IPS-20b (cell line): ENCODE data around the gene ZNF446.
"Not testable (repeated sequence)": the region's sequence is repeated elsewhere in the genome, so short reads cannot be mapped to it uniquely, and the experiment has no call there.

Experiments
- H3K27ac ChIP-seq: one replicate; pipeline ENCODE4 v1.5.1; 2013; ENCODE audit warnings: low read length
- H3K27me3 ChIP-seq: 2 replicates; pipeline ENCODE4 v1.6.1; 2013; ENCODE audit warnings: mild to moderate bottlenecking, low read length, inconsistent platforms; ENCODE audit not compliant: insufficient read depth
- H3K36me3 ChIP-seq: 2 replicates; pipeline ENCODE4 v1.6.1; 2013; ENCODE audit warnings: low read depth, mild to moderate bottlenecking, inconsistent platforms, low read length, moderate library complexity; ENCODE audit not compliant: insufficient read depth
- H3K4me1 ChIP-seq: 2 replicates; pipeline ENCODE4 v1.6.1; 2013; ENCODE audit warnings: mild to moderate bottlenecking, control low read depth, inconsistent platforms, low read length, moderate library complexity; ENCODE audit not compliant: insufficient read depth
- H3K4me3 ChIP-seq: 2 replicates; pipeline ENCODE4 v1.5.1; 2013; ENCODE audit warnings: mild to moderate bottlenecking, low read length, inconsistent platforms
- H3K9ac ChIP-seq: 2 replicates; pipeline ENCODE4 v1.6.1; 2013; ENCODE audit warnings: low read depth, mild to moderate bottlenecking, inconsistent platforms, low read length, moderate library complexity
- H3K9me3 ChIP-seq: 2 replicates; pipeline ENCODE4 v1.6.1; 2013; ENCODE audit warnings: mild to moderate bottlenecking, low read depth, low read length, inconsistent platforms; ENCODE audit not compliant: insufficient read depth

The ZNF446 gene

GRCh38 chr19:58475714-58476497 lies at the start of gene ZNF446:
Gene ZNF446 (plus strand): TSS chr19:58476352. CDS start chr19:58477219, 867 bp downstream.
- peaks cover 2% of the 10 kb centered on the region; the same call in 1 of the 2 replicates for H3K4me1 ChIP-seq
- peak within 1 kb of the TSS; percentile 35 for H3K27ac ChIP-seq
- H3K9me3 ChIP-seq = no peaks in the 10 kb centered on the region
- H3K4me3 ChIP-seq = peak within 1 kb of the TSS; percentile 86
- H3K36me3 ChIP-seq = peaks cover 13% of the 10 kb centered on the region
- peak within 1 kb of the TSS; percentile 89 for H3K9ac ChIP-seq
- H3K27me3 ChIP-seq = peaks cover 9% of the 10 kb centered on the region; the same call in 1 of the 2 replicates

GRCh38 chr19:58428617-58429016 lies 47.5 kb upstream of the ZNF446 start:
- Histone ChIP-seq H3K9ac (no peak overlapping the region), H3K36me3 (peaks cover 10% of the 10 kb centered on the region), H3K9me3 (peaks cover 56% of the 10 kb centered on the region), H3K4me1 (no peaks in the 10 kb centered on the region), H3K4me3 (no peak overlapping the region), H3K27me3 (no peaks in the 10 kb centered on the region), H3K27ac (no peak overlapping the region)

GRCh38 chr19:58429745-58430144 lies 46.4 kb upstream of the ZNF446 start:
- H3K27ac ChIP-seq = no peak overlapping the region
- H3K27me3 ChIP-seq = no peaks in the 10 kb centered on the region
- H3K36me3 ChIP-seq = peaks cover 22% of the 10 kb centered on the region
- no peaks in the 10 kb centered on the region for H3K4me1 ChIP-seq
- H3K9me3 ChIP-seq = peaks cover 68% of the 10 kb centered on the region
- H3K9ac ChIP-seq = no peak overlapping the region
- H3K4me3 ChIP-seq = no peak overlapping the region; the same call in 1 of the 2 replicates

- peaks cover 39% of the 10 kb centered on the region for H3K36me3 ChIP-seq
- H3K9me3 ChIP-seq = peaks cover 77% of the 10 kb centered on the region
- H3K4me1 ChIP-seq = no peaks in the 10 kb centered on the region
- no peaks in the 10 kb centered on the region for H3K27me3 ChIP-seq
- no peak overlapping the region for H3K9ac ChIP-seq
- H3K4me3 ChIP-seq = no peak overlapping the region
- no peak overlapping the region for H3K27ac ChIP-seq
These were observed 41.9 kb upstream of the ZNF446 start for GRCh38 chr19:58434217-58434616.

- no peaks in the 10 kb centered on the region for H3K4me1 ChIP-seq
- peaks cover 1% of the 10 kb centered on the region; the same call in 1 of the 2 replicates for H3K27me3 ChIP-seq
- peak within 1 kb of the TSS; percentile 25; the same call in 1 of the 2 replicates for H3K9ac ChIP-seq
- H3K4me3 ChIP-seq = peak within 1 kb of the TSS; percentile 75
- H3K9me3 ChIP-seq = peaks cover 42% of the 10 kb centered on the region
- H3K36me3 ChIP-seq = peaks cover 16% of the 10 kb centered on the region
- H3K27ac ChIP-seq = no peak within 1 kb of the TSS
These were observed 36.3 kb upstream of the ZNF446 start, which contains the start of gene ZNF132 for GRCh38 chr19:58439576-58440554. Gene ZNF132 (minus strand): TSS chr19:58440153. CDS start chr19:58439821, 332 bp downstream.

- no peaks in the 10 kb centered on the region for H3K4me1 ChIP-seq
- peaks cover 4% of the 10 kb centered on the region; the same call in 1 of the 2 replicates for H3K27me3 ChIP-seq
- no peak overlapping the region for H3K27ac ChIP-seq
- H3K9me3 ChIP-seq = peaks cover 35% of the 10 kb centered on the region
- no peak overlapping the region for H3K9ac ChIP-seq
- peak overlapping the region; percentile 75 for H3K4me3 ChIP-seq
- peaks cover 9% of the 10 kb centered on the region for H3K36me3 ChIP-seq
These were observed 35.6 kb upstream of the ZNF446 start for GRCh38 chr19:58440556-58440955.

- H3K9me3 ChIP-seq = peaks cover 22% of the 10 kb centered on the region
- H3K27me3 ChIP-seq, H3K27ac ChIP-seq, H3K36me3 ChIP-seq, H3K4me3 ChIP-seq, H3K4me1 ChIP-seq, H3K9ac ChIP-seq: not testable (repeated sequence)
These were observed 33.2 kb upstream of the ZNF446 start for GRCh38 chr19:58442986-58443385.

GRCh38 chr19:58448860-58449259 lies 27.3 kb upstream of the ZNF446 start:
- not testable (repeated sequence) for H3K9ac ChIP-seq, H3K36me3 ChIP-seq, H3K4me1 ChIP-seq, H3K27ac ChIP-seq, H3K4me3 ChIP-seq
- peaks cover 37% of the 10 kb centered on the region for H3K27me3 ChIP-seq
- H3K9me3 ChIP-seq = peaks cover 17% of the 10 kb centered on the region

- not testable (repeated sequence) for H3K4me1 ChIP-seq, H3K27ac ChIP-seq, H3K9ac ChIP-seq, H3K4me3 ChIP-seq, H3K36me3 ChIP-seq
- peaks cover 17% of the 10 kb centered on the region for H3K9me3 ChIP-seq
- peaks cover 35% of the 10 kb centered on the region for H3K27me3 ChIP-seq
These were observed 26.2 kb upstream of the ZNF446 start for GRCh38 chr19:58449980-58450379.

- Histone ChIP-seq H3K27me3 (peaks cover 33% of the 10 kb centered on the region), H3K27ac (no peak overlapping the region), H3K9me3 (peaks cover 17% of the 10 kb centered on the region), H3K9ac (no peak overlapping the region), H3K4me3 (peak overlapping the region; percentile 77), H3K4me1 (no peaks in the 10 kb centered on the region), H3K36me3 (no peaks in the 10 kb centered on the region)
These were observed 25.2 kb upstream of the ZNF446 start for GRCh38 chr19:58450856-58451357.

GRCh38 chr19:58451358-58452101 lies 24.6 kb upstream of the ZNF446 start, which contains the start of gene ZNF324B:
Gene ZNF324B (plus strand): TSS chr19:58451622. CDS start chr19:58453702, 2,080 bp downstream.
- Histone ChIP-seq H3K27ac (no peak within 1 kb of the TSS), H3K9ac (peak within 1 kb of the TSS; percentile 41; the same call in 1 of the 2 replicates)

More at GRCh38 chr19:58451358-58452101, 24.6 kb upstream of the ZNF446 start, which contains the start of gene ZNF324B:
- peaks cover 17% of the 10 kb centered on the region for H3K9me3 ChIP-seq
- H3K4me1 ChIP-seq = no peaks in the 10 kb centered on the region
- peaks cover 33% of the 10 kb centered on the region for H3K27me3 ChIP-seq
- peak within 1 kb of the TSS; percentile 77 for H3K4me3 ChIP-seq
- H3K36me3 ChIP-seq = no peaks in the 10 kb centered on the region
